ENCODE measurements around the gene ME2.
"Not testable (repeated sequence)": the region's sequence is repeated elsewhere in the genome, so short reads cannot be mapped to it uniquely, and the experiment has no call there.

Gene ME2

GRCh38 chr18:50973367-50974126 is 94.6 kb downstream of the ME2 start:
- DNase-seq (ENCODE audit: low spot score) = no peak

- DNase-seq (ENCODE audit: low spot score) = no peak
These were observed 98.3 kb downstream of the ME2 start for GRCh38 chr18:50977037-50977760.

- no peak for DNase-seq (ENCODE audit: low spot score)
These were observed 102.5 kb downstream of the ME2 start for GRCh38 chr18:50981381-50981780.

- DNase-seq (ENCODE audit: low spot score) = no peak
These were observed 103.3 kb downstream of the ME2 start for GRCh38 chr18:50982086-50982801.

GRCh38 chr18:50982802-50983179 is 103.9 kb downstream of the ME2 start:
- DNase-seq (ENCODE audit: low spot score) = no peak

- no peak for DNase-seq (ENCODE audit: low spot score)
These were observed 107.6 kb downstream of the ME2 start for GRCh38 chr18:50986360-50987087.

- DNase-seq (ENCODE audit: low spot score) = no peak
These were observed 108.3 kb downstream of the ME2 start for GRCh38 chr18:50987261-50987660.

GRCh38 chr18:50989711-50990110 is 110.8 kb downstream of the ME2 start:
- DNase-seq (ENCODE audit: low spot score) = no peak

GRCh38 chr18:50992351-50992762 is 113.4 kb downstream of the ME2 start:
- no peak for DNase-seq (ENCODE audit: low spot score)

- no peak for DNase-seq (ENCODE audit: low spot score)
These were observed 115.1 kb downstream of the ME2 start for GRCh38 chr18:50994031-50994430.

- DNase-seq (ENCODE audit: low spot score) = not testable (repeated sequence)
These were observed 124.3 kb downstream of the ME2 start for GRCh38 chr18:51003174-51003573.

Data from putamen (tissue), 1 donor.